Measurements from ENCODE around the gene TTC3. TPM values are rescaled to one million over a fixed set of nuclear protein-coding genes. Genes with fewer than 3 reads are reported as not detected.

TTC3 gene
- total RNA-seq, 1 experiment from 2014 or later, result 77.6 TPM

DNA sequence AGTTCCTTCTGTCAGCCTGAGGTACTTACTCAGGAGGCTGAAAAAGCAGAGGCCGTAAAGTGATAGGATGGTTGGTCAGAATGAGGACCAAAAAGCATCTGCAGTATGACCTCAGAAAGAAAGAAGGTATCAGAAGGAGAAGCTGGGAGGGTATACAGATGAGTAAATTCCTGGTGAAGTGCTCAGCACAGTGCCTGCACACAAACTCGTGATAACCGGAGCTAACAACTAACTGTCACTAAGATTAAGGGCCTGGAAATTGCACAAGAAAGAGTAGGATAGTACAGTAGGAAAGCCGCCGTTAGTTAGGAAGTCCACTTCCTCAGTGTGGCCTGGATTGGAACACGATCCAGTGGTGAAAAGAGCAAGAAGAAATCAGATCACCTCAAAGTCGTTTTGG lies 131.5 kb downstream of the TTC3 start:
- Histone ChIP-seq H4K20me1 (ENCODE audit: insufficient read depth) (no peaks in the 10 kb centered on the region), H3K36me3 (ENCODE audit: low read depth) (no peaks in the 10 kb centered on the region), H3F3A (ENCODE audit: insufficient read depth, low read depth) (no peaks in the 10 kb centered on the region), H3K79me2 (ENCODE audit: low read depth) (no peaks in the 10 kb centered on the region), H3K4me3 (no peak overlapping the region), H3K27ac (no peak overlapping the region), H3K9me2 (ENCODE audit: insufficient read depth) (no peaks in the 10 kb centered on the region), H3K4me1 (replicated peaks; ENCODE audit: insufficient read depth) (no peaks in the 10 kb centered on the region), H3K9me3 (ENCODE audit: insufficient read depth, low read depth) (no peaks in the 10 kb centered on the region), H3K4me2 (no peak overlapping the region), H2AFZ (no peak overlapping the region), H3K27me3 (ENCODE audit: insufficient read depth, low read depth) (no peaks in the 10 kb centered on the region)
- TF ChIP-seq CTCF (conservative IDR thresholded peaks at IDR 0.05), result no peak
- TF ChIP-seq EZH2 (IDR thresholded peaks at IDR 0.05; ENCODE audit: low read depth), result no peak
- ChIA-PET CTCF (no interaction called here), POLR2A (ENCODE audit: unreplicated experiment) (interaction anchor here (0.6 kb wide), 1 partner anchor 124 kb away, joined by 4 read pairs; no protein-coding TSS in a partner anchor)
- BruUV-seq (replicated peaks), result no TSS peak
- DNase-seq, result no peak
- intact Hi-C loops (cut with micrococcal nuclease; ENCODE audit: unreplicated experiment), result no loop called here

GRCh38 chr21:37206496-37206895 lies 133.4 kb downstream of the TTC3 start:
- Histone ChIP-seq H3K4me2 (no peak overlapping the region), H3K4me3 (no peak overlapping the region), H3K79me2 (ENCODE audit: low read depth) (no peaks in the 10 kb centered on the region), H3K4me1 (replicated peaks; ENCODE audit: insufficient read depth) (no peaks in the 10 kb centered on the region), H2AFZ (no peak overlapping the region), H3F3A (ENCODE audit: insufficient read depth, low read depth) (no peaks in the 10 kb centered on the region), H3K9me2 (ENCODE audit: insufficient read depth) (no peaks in the 10 kb centered on the region), H4K20me1 (ENCODE audit: insufficient read depth) (no peaks in the 10 kb centered on the region), H3K27me3 (ENCODE audit: insufficient read depth, low read depth) (no peaks in the 10 kb centered on the region), H3K36me3 (ENCODE audit: low read depth) (no peaks in the 10 kb centered on the region), H3K27ac (no peak overlapping the region), H3K9me3 (ENCODE audit: insufficient read depth, low read depth) (no peaks in the 10 kb centered on the region)
- no TSS peak for BruUV-seq (replicated peaks)
- intact Hi-C loops (cut with micrococcal nuclease; ENCODE audit: unreplicated experiment), result no loop called here
- ChIA-PET POLR2A (ENCODE audit: unreplicated experiment) (no interaction called here), CTCF (no interaction called here)
- no peak for DNase-seq
- TF ChIP-seq EZH2 (IDR thresholded peaks at IDR 0.05; ENCODE audit: low read depth) (no peak), CTCF (conservative IDR thresholded peaks at IDR 0.05) (no peak)

- no peak for TF ChIP-seq CTCF (conservative IDR thresholded peaks at IDR 0.05)
- no peak for TF ChIP-seq EZH2 (IDR thresholded peaks at IDR 0.05; ENCODE audit: low read depth)
- intact Hi-C loops (cut with micrococcal nuclease; ENCODE audit: unreplicated experiment), result no loop called here
- H2AFZ ChIP-seq, result no peak overlapping the region
- ChIA-PET CTCF (interaction anchor here (0.6 kb wide), 1 partner anchor 43 kb away, joined by 4 read pairs; no protein-coding TSS in a partner anchor), POLR2A (ENCODE audit: unreplicated experiment) (interaction anchor here (0.6 kb wide), 1 partner anchor 9 kb away, joined by 3 read pairs; no protein-coding TSS in a partner anchor)
- no peaks in the 10 kb centered on the region for H3K9me3 ChIP-seq (ENCODE audit: insufficient read depth, low read depth)
- no peaks in the 10 kb centered on the region for H3K79me2 ChIP-seq (ENCODE audit: low read depth)
- H3K4me2 ChIP-seq, result no peak overlapping the region
- H3K27me3 ChIP-seq (ENCODE audit: insufficient read depth, low read depth), result no peaks in the 10 kb centered on the region
- no peaks in the 10 kb centered on the region for H3K4me1 ChIP-seq (replicated peaks; ENCODE audit: insufficient read depth)
- H3K4me3 ChIP-seq, result no peak overlapping the region
- no TSS peak for BruUV-seq (replicated peaks)
- peak in 1 of 2 experiments; percentile 29 for DNase-seq
- no peaks in the 10 kb centered on the region for H3F3A ChIP-seq (ENCODE audit: insufficient read depth, low read depth)
- no peaks in the 10 kb centered on the region for H3K36me3 ChIP-seq (ENCODE audit: low read depth)
- H3K27ac ChIP-seq, result no peak overlapping the region
- no peaks in the 10 kb centered on the region for H3K9me2 ChIP-seq (ENCODE audit: insufficient read depth)
- H4K20me1 ChIP-seq (ENCODE audit: insufficient read depth), result no peaks in the 10 kb centered on the region
Measured at GRCh38 chr21:37207441-37208009, 134.5 kb downstream of the TTC3 start.

Measured in PC-9 (cell line).